ENCODE data around the gene SAE1.
A peak's percentile ranks its signal among the peaks of the same experiment; 100 is the strongest.

SAE1 gene

GRCh38 chr19:47143322-47144073 is 12.9 kb downstream of the SAE1 start:
- Histone ChIP-seq H3K36me3 (ENCODE audit: control insufficient read depth in 5 of 5, insufficient read depth in 5 of 5, low read length in 5 of 5) (peaks cover 3 to 51% (median 37%) of the 10 kb centered on the region in 5 donors), H3K27ac (ENCODE audit: low read depth, low read length) (no peak overlapping the region), H3K4me1 (ENCODE audit: control insufficient read depth in 5 of 5, insufficient read depth in 5 of 5, low read length in 5 of 5) (no peaks in the 10 kb centered on the region), H3K4me3 (ENCODE audit: low read depth in 1 of 5, low read length in 5 of 5) (no peak overlapping the region), H3K9me3 (ENCODE audit: control insufficient read depth in 5 of 5, low read length in 5 of 5) (no peaks in the 10 kb centered on the region), H3K9ac (ENCODE audit: low read length in 5 of 5) (no peak overlapping the region), H3K27me3 (ENCODE audit: control insufficient read depth in 5 of 5, insufficient read depth in 4 of 5, low read length in 5 of 5) (no peaks in the 10 kb centered on the region)

- Histone ChIP-seq H3K36me3 (ENCODE audit: control insufficient read depth in 5 of 5, insufficient read depth in 5 of 5, low read length in 5 of 5) (peaks cover 3 to 47% (median 37%) of the 10 kb centered on the region in 5 donors), H3K9ac (ENCODE audit: low read length in 5 of 5) (no peak overlapping the region), H3K9me3 (ENCODE audit: control insufficient read depth in 5 of 5, low read length in 5 of 5) (no peaks in the 10 kb centered on the region), H3K27ac (ENCODE audit: low read depth, low read length) (no peak overlapping the region), H3K4me1 (ENCODE audit: control insufficient read depth in 5 of 5, insufficient read depth in 5 of 5, low read length in 5 of 5) (peaks cover 0 to 1% (median 0%) of the 10 kb centered on the region in 5 donors), H3K27me3 (ENCODE audit: control insufficient read depth in 5 of 5, insufficient read depth in 4 of 5, low read length in 5 of 5) (no peaks in the 10 kb centered on the region), H3K4me3 (ENCODE audit: low read depth in 1 of 5, low read length in 5 of 5) (no peak overlapping the region)
Observed at GRCh38 chr19:47144630-47145029, 14.0 kb downstream of the SAE1 start.

- Histone ChIP-seq H3K36me3 (ENCODE audit: control insufficient read depth in 5 of 5, insufficient read depth in 5 of 5, low read length in 5 of 5) (peaks cover 9 to 56% (median 44%) of the 10 kb centered on the region in 5 donors), H3K4me1 (ENCODE audit: control insufficient read depth in 5 of 5, insufficient read depth in 5 of 5, low read length in 5 of 5) (peaks cover 0 to 2% (median 0%) of the 10 kb centered on the region in 5 donors), H3K4me3 (ENCODE audit: low read depth in 1 of 5, low read length in 5 of 5) (no peak overlapping the region), H3K9ac (ENCODE audit: low read length in 5 of 5) (no peak overlapping the region), H3K27ac (ENCODE audit: low read depth, low read length) (no peak overlapping the region), H3K27me3 (ENCODE audit: control insufficient read depth in 5 of 5, insufficient read depth in 4 of 5, low read length in 5 of 5) (no peaks in the 10 kb centered on the region), H3K9me3 (ENCODE audit: control insufficient read depth in 5 of 5, low read length in 5 of 5) (no peaks in the 10 kb centered on the region)
Observed at GRCh38 chr19:47145639-47146486, 15.2 kb downstream of the SAE1 start.

- peaks cover 12 to 64% (median 50%) of the 10 kb centered on the region in 5 donors for H3K36me3 ChIP-seq (ENCODE audit: control insufficient read depth in 5 of 5, insufficient read depth in 5 of 5, low read length in 5 of 5)
- peaks cover 0 to 2% (median 0%) of the 10 kb centered on the region in 5 donors for H3K4me1 ChIP-seq (ENCODE audit: control insufficient read depth in 5 of 5, insufficient read depth in 5 of 5, low read length in 5 of 5)
- H3K9ac ChIP-seq (ENCODE audit: low read length in 5 of 5): no peak overlapping the region
- H3K27ac ChIP-seq (ENCODE audit: low read depth, low read length): no peak overlapping the region
- H3K4me3 ChIP-seq (ENCODE audit: low read depth in 1 of 5, low read length in 5 of 5): no peak overlapping the region
- H3K27me3 ChIP-seq (ENCODE audit: control insufficient read depth in 5 of 5, insufficient read depth in 4 of 5, low read length in 5 of 5): no peaks in the 10 kb centered on the region
- H3K9me3 ChIP-seq (ENCODE audit: control insufficient read depth in 5 of 5, low read length in 5 of 5): no peaks in the 10 kb centered on the region
Observed at GRCh38 chr19:47146920-47147319, 16.3 kb downstream of the SAE1 start.

GRCh38 chr19:47151627-47152026 is 21.0 kb downstream of the SAE1 start:
- peaks cover 23 to 64% (median 35%) of the 10 kb centered on the region in 5 donors for H3K36me3 ChIP-seq (ENCODE audit: control insufficient read depth in 5 of 5, insufficient read depth in 5 of 5, low read length in 5 of 5)

GRCh38 chr19:47152205-47152604 is 21.6 kb downstream of the SAE1 start:
- H3K9ac ChIP-seq (ENCODE audit: low read length in 5 of 5): no peak overlapping the region
- H3K4me3 ChIP-seq (ENCODE audit: low read depth in 1 of 5, low read length in 5 of 5): no peak overlapping the region
- H3K27me3 ChIP-seq (ENCODE audit: control insufficient read depth in 5 of 5, insufficient read depth in 4 of 5, low read length in 5 of 5): no peaks in the 10 kb centered on the region
- H3K27ac ChIP-seq (ENCODE audit: low read depth, low read length): no peak overlapping the region
- peaks cover 23 to 60% (median 37%) of the 10 kb centered on the region in 5 donors for H3K36me3 ChIP-seq (ENCODE audit: control insufficient read depth in 5 of 5, insufficient read depth in 5 of 5, low read length in 5 of 5)
- H3K4me1 ChIP-seq (ENCODE audit: control insufficient read depth in 5 of 5, insufficient read depth in 5 of 5, low read length in 5 of 5): peaks cover 4 to 22% (median 10%) of the 10 kb centered on the region in 5 donors
- H3K9me3 ChIP-seq (ENCODE audit: control insufficient read depth in 5 of 5, low read length in 5 of 5): no peaks in the 10 kb centered on the region

More at GRCh38 chr19:47151627-47152026, 21.0 kb downstream of the SAE1 start:
- H3K27ac ChIP-seq (ENCODE audit: low read depth, low read length): no peak overlapping the region
- no peak overlapping the region for H3K9ac ChIP-seq (ENCODE audit: low read length in 5 of 5)
- no peaks in the 10 kb centered on the region for H3K9me3 ChIP-seq (ENCODE audit: control insufficient read depth in 5 of 5, low read length in 5 of 5)
- H3K27me3 ChIP-seq (ENCODE audit: control insufficient read depth in 5 of 5, insufficient read depth in 4 of 5, low read length in 5 of 5): no peaks in the 10 kb centered on the region
- H3K4me3 ChIP-seq (ENCODE audit: low read depth in 1 of 5, low read length in 5 of 5): no peak overlapping the region
- peaks cover 0 to 16% (median 5%) of the 10 kb centered on the region in 5 donors for H3K4me1 ChIP-seq (ENCODE audit: control insufficient read depth in 5 of 5, insufficient read depth in 5 of 5, low read length in 5 of 5)

- Histone ChIP-seq H3K4me1 (ENCODE audit: control insufficient read depth in 5 of 5, insufficient read depth in 5 of 5, low read length in 5 of 5) (peaks cover 8 to 26% (median 15%) of the 10 kb centered on the region in 5 donors), H3K27me3 (ENCODE audit: control insufficient read depth in 5 of 5, insufficient read depth in 4 of 5, low read length in 5 of 5) (no peaks in the 10 kb centered on the region), H3K9ac (ENCODE audit: low read length in 5 of 5) (no peak overlapping the region), H3K27ac (ENCODE audit: low read depth, low read length) (no peak overlapping the region), H3K36me3 (ENCODE audit: control insufficient read depth in 5 of 5, insufficient read depth in 5 of 5, low read length in 5 of 5) (peaks cover 23 to 60% (median 37%) of the 10 kb centered on the region in 5 donors), H3K4me3 (ENCODE audit: low read depth in 1 of 5, low read length in 5 of 5) (no peak overlapping the region), H3K9me3 (ENCODE audit: control insufficient read depth in 5 of 5, low read length in 5 of 5) (no peaks in the 10 kb centered on the region)
Observed at GRCh38 chr19:47152632-47153031, 22.0 kb downstream of the SAE1 start.

- no peak overlapping the region for H3K27ac ChIP-seq (ENCODE audit: low read depth, low read length)
- no peaks in the 10 kb centered on the region for H3K27me3 ChIP-seq (ENCODE audit: control insufficient read depth in 5 of 5, insufficient read depth in 4 of 5, low read length in 5 of 5)
Observed at GRCh38 chr19:47153266-47153665, 22.6 kb downstream of the SAE1 start.

GRCh38 chr19:47155148-47155547 is 24.5 kb downstream of the SAE1 start:
- Histone ChIP-seq H3K9ac (ENCODE audit: low read length in 5 of 5) (peak overlapping the region in 1 of 5 donors; percentile 47), H3K36me3 (ENCODE audit: control insufficient read depth in 5 of 5, insufficient read depth in 5 of 5, low read length in 5 of 5) (peaks cover 23 to 56% (median 31%) of the 10 kb centered on the region in 5 donors), H3K9me3 (ENCODE audit: control insufficient read depth in 5 of 5, low read length in 5 of 5) (no peaks in the 10 kb centered on the region), H3K4me1 (ENCODE audit: control insufficient read depth in 5 of 5, insufficient read depth in 5 of 5, low read length in 5 of 5) (peaks cover 19 to 45% (median 25%) of the 10 kb centered on the region in 5 donors), H3K27ac (ENCODE audit: low read depth, low read length) (no peak overlapping the region), H3K27me3 (ENCODE audit: control insufficient read depth in 5 of 5, insufficient read depth in 4 of 5, low read length in 5 of 5) (no peaks in the 10 kb centered on the region), H3K4me3 (ENCODE audit: low read depth in 1 of 5, low read length in 5 of 5) (no peak overlapping the region)

More at GRCh38 chr19:47153266-47153665, 22.6 kb downstream of the SAE1 start:
- H3K36me3 ChIP-seq (ENCODE audit: control insufficient read depth in 5 of 5, insufficient read depth in 5 of 5, low read length in 5 of 5): peaks cover 23 to 55% (median 32%) of the 10 kb centered on the region in 5 donors
- H3K9me3 ChIP-seq (ENCODE audit: control insufficient read depth in 5 of 5, low read length in 5 of 5): no peaks in the 10 kb centered on the region
- H3K4me1 ChIP-seq (ENCODE audit: control insufficient read depth in 5 of 5, insufficient read depth in 5 of 5, low read length in 5 of 5): peaks cover 14 to 32% (median 21%) of the 10 kb centered on the region in 5 donors
- no peak overlapping the region for H3K9ac ChIP-seq (ENCODE audit: low read length in 5 of 5)
- H3K4me3 ChIP-seq (ENCODE audit: low read depth in 1 of 5, low read length in 5 of 5): no peak overlapping the region

Data from subcutaneous abdominal adipose tissue (tissue), 5 donors.